ENCODE data around the gene NAP1L4.

DNA sequence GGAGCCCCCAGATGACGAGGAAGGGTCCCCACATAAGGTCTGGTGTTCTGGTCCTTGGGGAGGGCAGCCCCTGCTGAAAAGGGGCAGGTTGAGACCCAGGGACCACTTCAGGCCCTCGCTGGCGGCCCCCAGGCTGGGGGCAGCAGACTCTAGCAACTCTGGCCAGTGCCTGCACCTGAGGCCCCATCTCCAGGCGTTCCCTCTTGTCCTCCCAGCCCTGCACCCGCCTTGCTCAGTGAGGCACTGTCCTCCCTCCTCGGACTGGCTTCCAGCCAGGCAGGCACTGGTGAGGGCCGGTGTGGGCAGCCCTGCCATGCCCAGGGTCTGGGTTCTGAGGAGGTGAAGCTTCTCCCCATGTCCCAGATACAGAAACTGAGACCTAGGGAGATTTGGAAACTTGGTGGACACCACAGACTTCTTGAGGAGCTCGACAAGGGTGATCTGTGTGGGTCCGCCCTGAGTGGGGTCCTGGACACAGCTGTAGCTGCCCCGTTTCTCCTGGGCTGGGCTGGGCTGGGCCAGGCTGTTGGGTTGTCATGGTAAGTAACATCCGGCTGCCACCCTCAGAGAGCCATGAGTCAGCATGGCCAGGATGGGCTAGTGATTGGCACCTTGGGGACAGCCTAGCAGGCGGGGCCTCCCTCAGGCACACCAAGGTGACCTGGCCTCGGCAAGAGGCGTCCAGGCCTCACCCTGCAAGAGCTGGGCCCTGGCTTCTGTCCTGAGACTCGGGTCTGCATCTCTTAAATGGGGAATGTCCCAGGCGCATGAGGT, 51.8 kb downstream of the NAP1L4 start:
- TF ChIP-seq RAD21 (IDR thresholded peaks at IDR 0.05; ENCODE audit: low read length) (no peak), EP300 (IDR thresholded peaks at IDR 0.05; ENCODE audit: borderline replicate concordance in 1 of 2, low read depth in 1 of 2, low read length in 1 of 2) (no peak), CTCF (IDR thresholded peaks at IDR 0.05) (no peak), MXI1 (IDR thresholded peaks at IDR 0.05; ENCODE audit: low read depth, low read length) (no peak), EZH2phosphoT487 (IDR thresholded peaks at IDR 0.05; ENCODE audit: borderline replicate concordance, low read depth) (no peak), TCF12 (IDR thresholded peaks at IDR 0.05) (no peak)

All from SK-N-SH (cell line).